WTC11 (cell line): ENCODE results near the gene MED4. TPM values are rescaled to one million over a fixed set of nuclear protein-coding genes. Genes with fewer than 3 reads are reported as not detected.

Source experiments
- ATAC-seq: fragments of 200-7000 bp; cut with Tn5 transposase; 2 replicates; pipeline ENCODE4 v1.10.0; 2021; ENCODE audit warnings: mild to moderate bottlenecking, moderate library complexity
- CTCF ChIA-PET: fragments of 300-600 bp; sonication (Branson Sonifier 250); formaldehyde crosslinking; loops from one replicate; lab custom pipeline; 2021; ENCODE audit warnings: antibody characterized with exemption; lab: Charles Lee
- POLR2A ChIA-PET: fragments of 350-600 bp; sonication (Branson Sonifier 250); formaldehyde crosslinking; loops from one replicate; lab custom pipeline; 2021; ENCODE audit warnings: antibody characterized with exemption; lab: Charles Lee
- DNase-seq: peaks from one replicate; pipeline ENCODE4 v3.0.0; 2021; ENCODE audit warnings: low spot score
- H3K27ac Mint-ChIP-seq: 2 replicates; pipeline ENCODE4 v1.8.0; 2021; ENCODE audit warnings: mixed read lengths
- H3K27me3 Mint-ChIP-seq: 2 replicates; pipeline ENCODE4 v1.8.0; 2021; ENCODE audit warnings: low read depth, mild to moderate bottlenecking, moderate library complexity, mixed read lengths
- H3K36me3 Mint-ChIP-seq: 2 replicates; pipeline ENCODE4 v1.8.0; 2021; ENCODE audit warnings: mixed read lengths
- H3K4me1 Mint-ChIP-seq: 2 replicates; pipeline ENCODE4 v1.8.0; 2022; ENCODE audit warnings: mixed read lengths
- H3K4me3 Mint-ChIP-seq: 2 replicates; pipeline ENCODE4 v1.8.0; 2021; ENCODE audit warnings: mild to moderate bottlenecking, moderate library complexity, mixed read lengths
- H3K9me3 Mint-ChIP-seq: 2 replicates; pipeline ENCODE4 v1.8.0; 2021; ENCODE audit warnings: mixed read lengths
- ARID4B ChIP-seq: sonication (generic); formaldehyde crosslinking; IDR thresholded peaks from 2 replicates; pipeline ENCODE4 v1.8.0; 2023; ENCODE audit warnings: missing genetic modification reagents, mild to moderate bottlenecking, borderline replicate concordance
- E2F1 ChIP-seq: sonication (generic); formaldehyde crosslinking; IDR thresholded peaks from 2 replicates; pipeline ENCODE4 v1.8.0; 2022; ENCODE audit warnings: mild to moderate bottlenecking, missing genetic modification reagents
- ELF4 ChIP-seq: sonication (generic); formaldehyde crosslinking; IDR thresholded peaks from 2 replicates; pipeline ENCODE4 v1.8.1; 2022; ENCODE audit warnings: low read depth, mild to moderate bottlenecking, moderate library complexity, missing genetic modification reagents
- ERG ChIP-seq: fragments of 250-450 bp; sonication (Bioruptor Pico); IDR thresholded peaks from 2 replicates; pipeline ENCODE4 v1.8.0; 2021; ENCODE audit warnings: mild to moderate bottlenecking
- FOXJ3 ChIP-seq: sonication (generic); formaldehyde crosslinking; IDR thresholded peaks from 2 replicates; pipeline ENCODE4 v1.9.0; 2021; ENCODE audit warnings: missing genetic modification reagents, mild to moderate bottlenecking, borderline replicate concordance
- GABPB1 ChIP-seq: sonication (generic); formaldehyde crosslinking; IDR thresholded peaks from 2 replicates; pipeline ENCODE4 v1.8.1; 2023; ENCODE audit warnings: mild to moderate bottlenecking, missing genetic modification reagents
- JUN ChIP-seq: sonication (generic); formaldehyde crosslinking; IDR thresholded peaks from 2 replicates; pipeline ENCODE4 v1.8.0; 2023; ENCODE audit warnings: mild to moderate bottlenecking, missing genetic modification reagents
- MYBL2 ChIP-seq: sonication (generic); formaldehyde crosslinking; IDR thresholded peaks from 2 replicates; pipeline ENCODE4 v1.8.1; 2023; ENCODE audit warnings: mild to moderate bottlenecking, moderate library complexity, missing genetic modification reagents
- NR1H2 ChIP-seq: sonication (generic); formaldehyde crosslinking; IDR thresholded peaks from 2 replicates; pipeline ENCODE4 v1.9.0; 2021; ENCODE audit warnings: mild to moderate bottlenecking, moderate library complexity, missing genetic modification reagents
- SMAD4 ChIP-seq: sonication (generic); formaldehyde crosslinking; IDR thresholded peaks from 2 replicates; pipeline ENCODE4 v1.8.0; 2022; ENCODE audit warnings: mild to moderate bottlenecking, missing genetic modification reagents
- SOX15 ChIP-seq: fragments of 250-450 bp; sonication (Bioruptor Pico); IDR thresholded peaks from 2 replicates; pipeline ENCODE4 v1.9.0; 2021; ENCODE audit warnings: mild to moderate bottlenecking
- STAT6 ChIP-seq: sonication (generic); formaldehyde crosslinking; conservative IDR thresholded peaks from 2 replicates; pipeline ENCODE4 v1.8.1; 2023; ENCODE audit warnings: mild to moderate bottlenecking, low read depth, missing genetic modification reagents, moderate library complexity
- ZNF232 ChIP-seq: sonication (generic); formaldehyde crosslinking; IDR thresholded peaks from 2 replicates; pipeline ENCODE4 v1.8.0; 2022; ENCODE audit warnings: mild to moderate bottlenecking, missing genetic modification reagents
- ZNF532 ChIP-seq: fragments of 250-450 bp; sonication (Bioruptor Pico); IDR thresholded peaks from 2 replicates; pipeline ENCODE4 v1.9.0; 2021; ENCODE audit warnings: mild to moderate bottlenecking, borderline replicate concordance
- ZNF671 ChIP-seq: fragments of 250-450 bp; sonication (Bioruptor Pico); IDR thresholded peaks from 2 replicates; pipeline ENCODE4 v1.8.0; 2021; ENCODE audit warnings: mild to moderate bottlenecking
- total RNA-seq: library from RNA; stranded (reverse); gene quantifications from 3 replicates; pipeline ENCODE4 v1.2.3, GENCODE V29; 2021
- TF ChIP-seq, protein P1 (sequence below): sonication (generic); formaldehyde crosslinking; IDR thresholded peaks from 2 replicates; pipeline ENCODE4 v1.8.1; 2022; ENCODE audit warnings: mild to moderate bottlenecking, missing genetic modification reagents, moderate library complexity, borderline replicate concordance
- TF ChIP-seq, protein P2 (sequence below): sonication (generic); formaldehyde crosslinking; IDR thresholded peaks from 2 replicates; pipeline ENCODE4 v1.8.0; 2023; ENCODE audit warnings: missing genetic modification reagents
- TF ChIP-seq, protein P3 (sequence below): sonication (generic); formaldehyde crosslinking; IDR thresholded peaks from 2 replicates; pipeline ENCODE4 v1.8.1; 2022; ENCODE audit warnings: missing genetic modification reagents, borderline replicate concordance
- TF ChIP-seq, protein P4 (sequence below): sonication (generic); formaldehyde crosslinking; conservative IDR thresholded peaks from 2 replicates; pipeline ENCODE4 v1.8.1; 2022; ENCODE audit warnings: mild to moderate bottlenecking, missing genetic modification reagents

Gene MED4
- total RNA-seq, 1 experiment from 2014 or later: 48.1 TPM

- TF ChIP-seq ARID4B (no peak), SOX15 (no peak), FOXJ3 (no peak), GABPB1 (CRISPR knock-in tag) (no peak), ZNF532 (no peak)
- TF ChIP-seq, protein P1, sequence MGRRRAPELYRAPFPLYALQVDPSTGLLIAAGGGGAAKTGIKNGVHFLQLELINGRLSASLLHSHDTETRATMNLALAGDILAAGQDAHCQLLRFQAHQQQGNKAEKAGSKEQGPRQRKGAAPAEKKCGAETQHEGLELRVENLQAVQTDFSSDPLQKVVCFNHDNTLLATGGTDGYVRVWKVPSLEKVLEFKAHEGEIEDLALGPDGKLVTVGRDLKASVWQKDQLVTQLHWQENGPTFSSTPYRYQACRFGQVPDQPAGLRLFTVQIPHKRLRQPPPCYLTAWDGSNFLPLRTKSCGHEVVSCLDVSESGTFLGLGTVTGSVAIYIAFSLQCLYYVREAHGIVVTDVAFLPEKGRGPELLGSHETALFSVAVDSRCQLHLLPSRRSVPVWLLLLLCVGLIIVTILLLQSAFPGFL (CRISPR knock-in tag): no peak
- TF ChIP-seq, all 79 proteins: peak for 0
Observed at GRCh38 chr13:48132961-48133360, 38.1 kb upstream of the MED4 start (continued).

- ATAC-seq (no peak), DNase-seq (no peak)
- H3K4me1 Mint-ChIP-seq: peaks cover 17% of the 10 kb centered on the region
- no peak overlapping the region for H3K4me3 Mint-ChIP-seq
- H3K27me3 Mint-ChIP-seq: peaks cover 3% of the 10 kb centered on the region; the same call in 1 of the 2 replicates
- no peaks in the 10 kb centered on the region for H3K36me3 Mint-ChIP-seq
- no peak overlapping the region for H3K27ac Mint-ChIP-seq
- POLR2A ChIA-PET: no interaction called here
- CTCF ChIA-PET: interaction anchor here (0.9 to 2.0 kb wide), 2 partner anchors 104 to 373 kb away, joined by 3 to 4 read pairs; no protein-coding TSS in a partner anchor
- no peaks in the 10 kb centered on the region for H3K9me3 Mint-ChIP-seq
- TF ChIP-seq ELF4 (CRISPR knock-in tag): no peak
- no peak for TF ChIP-seq JUN (CRISPR knock-in tag)
- TF ChIP-seq STAT6 (CRISPR knock-in tag): no peak
- TF ChIP-seq, protein P2, sequence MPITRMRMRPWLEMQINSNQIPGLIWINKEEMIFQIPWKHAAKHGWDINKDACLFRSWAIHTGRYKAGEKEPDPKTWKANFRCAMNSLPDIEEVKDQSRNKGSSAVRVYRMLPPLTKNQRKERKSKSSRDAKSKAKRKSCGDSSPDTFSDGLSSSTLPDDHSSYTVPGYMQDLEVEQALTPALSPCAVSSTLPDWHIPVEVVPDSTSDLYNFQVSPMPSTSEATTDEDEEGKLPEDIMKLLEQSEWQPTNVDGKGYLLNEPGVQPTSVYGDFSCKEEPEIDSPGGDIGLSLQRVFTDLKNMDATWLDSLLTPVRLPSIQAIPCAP (CRISPR knock-in tag): no peak
- TF ChIP-seq MYBL2 (CRISPR knock-in tag): no peak
- TF ChIP-seq, protein P3, sequence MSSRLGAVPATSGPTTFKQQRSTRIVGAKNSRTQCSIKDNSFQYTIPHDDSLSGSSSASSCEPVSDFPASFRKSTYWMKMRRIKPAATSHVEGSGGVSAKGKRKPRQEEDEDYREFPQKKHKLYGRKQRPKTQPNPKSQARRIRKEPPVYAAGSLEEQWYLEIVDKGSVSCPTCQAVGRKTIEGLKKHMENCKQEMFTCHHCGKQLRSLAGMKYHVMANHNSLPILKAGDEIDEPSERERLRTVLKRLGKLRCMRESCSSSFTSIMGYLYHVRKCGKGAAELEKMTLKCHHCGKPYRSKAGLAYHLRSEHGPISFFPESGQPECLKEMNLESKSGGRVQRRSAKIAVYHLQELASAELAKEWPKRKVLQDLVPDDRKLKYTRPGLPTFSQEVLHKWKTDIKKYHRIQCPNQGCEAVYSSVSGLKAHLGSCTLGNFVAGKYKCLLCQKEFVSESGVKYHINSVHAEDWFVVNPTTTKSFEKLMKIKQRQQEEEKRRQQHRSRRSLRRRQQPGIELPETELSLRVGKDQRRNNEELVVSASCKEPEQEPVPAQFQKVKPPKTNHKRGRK: no peak
- no peak for TF ChIP-seq ZNF671 (CRISPR knock-in tag)
- no peak for TF ChIP-seq SMAD4 (CRISPR knock-in tag)
- TF ChIP-seq NR1H2: no peak
- TF ChIP-seq ZNF232: no peak
- TF ChIP-seq, protein P4, sequence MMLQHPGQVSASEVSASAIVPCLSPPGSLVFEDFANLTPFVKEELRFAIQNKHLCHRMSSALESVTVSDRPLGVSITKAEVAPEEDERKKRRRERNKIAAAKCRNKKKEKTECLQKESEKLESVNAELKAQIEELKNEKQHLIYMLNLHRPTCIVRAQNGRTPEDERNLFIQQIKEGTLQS (CRISPR knock-in tag): no peak
- no peak for TF ChIP-seq ERG
- no peak for TF ChIP-seq E2F1
Observed at GRCh38 chr13:48131533-48131932, 36.6 kb upstream of the MED4 start.
